Activated CD4-positive, alpha-beta memory T cell treated with anti-CD3 and anti-CD28 coated beads, Interleukin-2, amount 10 ng/mL, durations not matched to agents 7 days and 5 days (primary cell): ENCODE results near the gene PCDHGA7. TPM values are rescaled to one million over a fixed set of nuclear protein-coding genes. Genes with fewer than 3 reads are reported as not detected.
A peak's percentile ranks its signal among the peaks of the same experiment; 100 is the strongest.
"Not testable (repeated sequence)": the region's sequence is repeated elsewhere in the genome, so short reads cannot be mapped to it uniquely, and the experiment has no call there.

ENCODE experiments used
- CTCF ChIA-PET: fragments of 350-600 bp; sonication (Branson Sonifier 250); formaldehyde crosslinking; loops from one replicate; lab custom pipeline; 2021; ENCODE audit warnings: antibody characterized with exemption, inconsistent platforms; lab: Charles Lee
- POLR2A ChIA-PET: fragments of 350-600 bp; sonication (Branson Sonifier 250); formaldehyde crosslinking; loops from one replicate; lab custom pipeline; 2021; ENCODE audit warnings: antibody characterized with exemption; lab: Charles Lee
- DNase-seq: peaks from one replicate; pipeline ENCODE4 v3.0.0-alpha.2; 2020
- H3K27ac Mint-ChIP-seq: one replicate; pipeline ENCODE4 v1.8.0; 2021; ENCODE audit warnings: mild to moderate bottlenecking, mixed read lengths
- H3K27me3 Mint-ChIP-seq: one replicate; pipeline ENCODE4 v1.8.0; 2021; ENCODE audit warnings: mixed read lengths
- H3K36me3 Mint-ChIP-seq: one replicate; pipeline ENCODE4 v1.8.0; 2021; ENCODE audit warnings: low read depth, mixed read lengths
- H3K4me1 Mint-ChIP-seq: one replicate; pipeline ENCODE4 v1.8.0; 2021; ENCODE audit warnings: mixed read lengths
- H3K4me3 Mint-ChIP-seq: one replicate; pipeline ENCODE4 v1.8.0; 2021; ENCODE audit warnings: mild to moderate bottlenecking, mixed read lengths
- H3K9me3 Mint-ChIP-seq: one replicate; pipeline ENCODE4 v1.8.0; 2021; ENCODE audit warnings: mixed read lengths
- total RNA-seq, 2 experiments: library from RNA; stranded (reverse); gene quantifications; one replicate each; pipeline ENCODE4 v1.2.3, GENCODE V29; 2021

The PCDHGA7 gene
- total RNA-seq, 2 experiments from 2014 or later = 0.08 TPM; not detected in 1

GRCh38 chr5:141393267-141393666, 10.7 kb downstream of the PCDHGA7 start:
- no peak for DNase-seq
- Mint-ChIP-seq H3K27me3 (peaks cover 36% of the 10 kb centered on the region), H3K36me3 (peaks cover 6% of the 10 kb centered on the region), H3K4me3 (no peak overlapping the region), H3K9me3 (peaks cover 18% of the 10 kb centered on the region), H3K27ac (no peak overlapping the region), H3K4me1 (no peaks in the 10 kb centered on the region)
- ChIA-PET CTCF (interaction anchor here (1.4 kb wide), 1 partner anchor 19 kb away, joined by 5 read pairs; the partner anchor contains the start of gene PCDHGA10), POLR2A (no interaction called here)

GRCh38 chr5:141394401-141395187, 12.1 kb downstream of the PCDHGA7 start:
- Mint-ChIP-seq H3K27me3 (peaks cover 39% of the 10 kb centered on the region), H3K9me3 (peaks cover 14% of the 10 kb centered on the region), H3K36me3 (peaks cover 10% of the 10 kb centered on the region)
- H3K4me3 Mint-ChIP-seq, POLR2A ChIA-PET, H3K4me1 Mint-ChIP-seq, H3K27ac Mint-ChIP-seq, DNase-seq: not testable (repeated sequence)
- CTCF ChIA-PET = interaction anchor here (0.7 to 1.1 kb wide), 3 partner anchors 18 to 525 kb away, joined by 3 to 4 read pairs (median 3); partner anchors contain the start of gene PCDHGA10

GRCh38 chr5:141397756-141398551, 15.4 kb downstream of the PCDHGA7 start, which contains the start of gene PCDHGB5:
TSS of gene PCDHGB5 (plus strand) at chr5:141397947. CDS start at chr5:141398128, 181 bp downstream.
- peak; percentile 38 for DNase-seq
- Mint-ChIP-seq H3K36me3 (peaks cover 13% of the 10 kb centered on the region), H3K27me3 (peaks cover 41% of the 10 kb centered on the region), H3K9me3 (peaks cover 11% of the 10 kb centered on the region)
- ChIA-PET CTCF (interaction anchor here (0.9 to 2.3 kb wide), 8 partner anchors 9 to 166 kb away, joined by 3 to 11 read pairs (median 5); partner anchors contain the start of genes PCDHGA10, PCDHGA11, PCDHGB3 and PCDHGB6), POLR2A (interaction anchor here (1.1 kb wide), 1 partner anchor 78 kb away, joined by 3 read pairs; the partner anchor contains the start of gene TAF7)
- H3K27ac Mint-ChIP-seq, H3K4me1 Mint-ChIP-seq, H3K4me3 Mint-ChIP-seq: not testable (repeated sequence)

- DNase-seq = no peak
- ChIA-PET POLR2A (no interaction called here), CTCF (interaction anchor here (1.1 to 2.3 kb wide), 3 partner anchors 22 to 114 kb away, joined by 3 to 10 read pairs (median 6); partner anchors contain the start of genes PCDHGA11 and PCDHGB3)
- Mint-ChIP-seq H3K4me3 (no peak overlapping the region), H3K36me3 (peaks cover 13% of the 10 kb centered on the region), H3K9me3 (peaks cover 11% of the 10 kb centered on the region), H3K4me1 (no peaks in the 10 kb centered on the region), H3K27ac (no peak overlapping the region), H3K27me3 (peaks cover 46% of the 10 kb centered on the region)
Measured at GRCh38 chr5:141398608-141399007, 16.1 kb downstream of the PCDHGA7 start.

- H3K9me3 Mint-ChIP-seq = peaks cover 8% of the 10 kb centered on the region
- H3K27ac Mint-ChIP-seq = no peak overlapping the region
- peaks cover 46% of the 10 kb centered on the region for H3K27me3 Mint-ChIP-seq
- CTCF ChIA-PET = no interaction called here
- POLR2A ChIA-PET = no interaction called here
- no peaks in the 10 kb centered on the region for H3K4me1 Mint-ChIP-seq
- peaks cover 13% of the 10 kb centered on the region for H3K36me3 Mint-ChIP-seq
- no peak for DNase-seq
- H3K4me3 Mint-ChIP-seq = no peak overlapping the region
Measured at GRCh38 chr5:141399555-141400258, 17.2 kb downstream of the PCDHGA7 start.

- H3K9me3 Mint-ChIP-seq = peaks cover 8% of the 10 kb centered on the region
- no peak for DNase-seq
- no peak within 1 kb of the TSS for H3K4me3 Mint-ChIP-seq
- H3K36me3 Mint-ChIP-seq = peaks cover 13% of the 10 kb centered on the region
- ChIA-PET CTCF (interaction anchor here (0.8 to 1.6 kb wide), 4 partner anchors 11 to 119 kb away, joined by 3 to 6 read pairs (median 4); partner anchors contain the start of gene PCDHGA10), POLR2A (no interaction called here)
- no peaks in the 10 kb centered on the region for H3K4me1 Mint-ChIP-seq
- no peak within 1 kb of the TSS for H3K27ac Mint-ChIP-seq
- peaks cover 45% of the 10 kb centered on the region for H3K27me3 Mint-ChIP-seq
Measured at GRCh38 chr5:141402553-141403243, 20.2 kb downstream of the PCDHGA7 start, which contains the start of gene PCDHGA9. TSS of gene PCDHGA9 (plus strand) at chr5:141402778. CDS start at chr5:141402953, 175 bp downstream.

GRCh38 chr5:141403387-141403786, 20.8 kb downstream of the PCDHGA7 start:
- peaks cover 13% of the 10 kb centered on the region for H3K36me3 Mint-ChIP-seq
- peaks cover 9% of the 10 kb centered on the region for H3K9me3 Mint-ChIP-seq
- no peak for DNase-seq
- H3K4me1 Mint-ChIP-seq = no peaks in the 10 kb centered on the region
- H3K27ac Mint-ChIP-seq = no peak overlapping the region
- CTCF ChIA-PET = interaction anchor here (0.8 to 1.6 kb wide), 4 partner anchors 10 to 118 kb away, joined by 3 to 6 read pairs (median 4); partner anchors contain the start of gene PCDHGA10
- peaks cover 50% of the 10 kb centered on the region for H3K27me3 Mint-ChIP-seq
- no peak overlapping the region for H3K4me3 Mint-ChIP-seq
- POLR2A ChIA-PET = interaction anchor here (0.7 kb wide), 1 partner anchor 18 kb away, joined by 3 read pairs; the partner anchor contains the start of gene PCDHGA11

GRCh38 chr5:141407790-141408505, 25.4 kb downstream of the PCDHGA7 start, which contains the start of gene PCDHGB6:
TSS of gene PCDHGB6 (plus strand) at chr5:141408021. CDS start at chr5:141408203, 182 bp downstream.
- CTCF ChIA-PET = interaction anchor here (0.9 to 2.5 kb wide), 9 partner anchors 10 to 150 kb away, joined by 3 to 6 read pairs (median 3); partner anchors contain the start of genes PCDHGA11, PCDHGA12, PCDHGB3 and PCDHGB4
- DNase-seq = peak; percentile 31
- H3K27ac Mint-ChIP-seq, H3K36me3 Mint-ChIP-seq, H3K4me1 Mint-ChIP-seq, POLR2A ChIA-PET: not testable (repeated sequence)
- Mint-ChIP-seq H3K9me3 (peaks cover 12% of the 10 kb centered on the region), H3K4me3 (peak within 1 kb of the TSS; percentile 26), H3K27me3 (peaks cover 53% of the 10 kb centered on the region)

GRCh38 chr5:141409598-141410306, 27.2 kb downstream of the PCDHGA7 start:
- H3K36me3 Mint-ChIP-seq = peaks cover 18% of the 10 kb centered on the region
- H3K4me3 Mint-ChIP-seq = no peak overlapping the region
- ChIA-PET CTCF (interaction anchor here (0.7 kb wide), 1 partner anchor 115 kb away, joined by 4 read pairs; no protein-coding TSS in a partner anchor), POLR2A (no interaction called here)
- DNase-seq = no peak
- H3K9me3 Mint-ChIP-seq = peaks cover 16% of the 10 kb centered on the region
- H3K27ac Mint-ChIP-seq = no peak overlapping the region
- H3K27me3 Mint-ChIP-seq = peaks cover 61% of the 10 kb centered on the region
- H3K4me1 Mint-ChIP-seq = peaks cover 12% of the 10 kb centered on the region

- Mint-ChIP-seq H3K27me3 (peaks cover 61% of the 10 kb centered on the region), H3K36me3 (peaks cover 18% of the 10 kb centered on the region), H3K4me1 (peaks cover 16% of the 10 kb centered on the region), H3K27ac (no peak overlapping the region), H3K9me3 (peaks cover 16% of the 10 kb centered on the region), H3K4me3 (no peak overlapping the region)
- no peak for DNase-seq
- CTCF ChIA-PET = interaction anchor here (1.1 to 2.5 kb wide), 3 partner anchors 10 to 102 kb away, joined by 3 to 16 read pairs (median 3); partner anchors contain the start of gene PCDHGA11
- POLR2A ChIA-PET = no interaction called here
Measured at GRCh38 chr5:141411575-141411974, 29.0 kb downstream of the PCDHGA7 start.
